GM13977 (cell line): Measurements from ENCODE around the gene UBE2N.
"Not testable (repeated sequence)": the region's sequence is repeated elsewhere in the genome, so short reads cannot be mapped to it uniquely, and the experiment has no call there.

Experiments
- DNase-seq: peaks from one replicate; pipeline ENCODE4 v3.0.0; 2012; ENCODE audit warnings: low spot score
- in situ Hi-C: fragments of 300-500 bp; cut with MboI; formaldehyde crosslinking; loops from one replicate; pipeline ENCODE4 v1.12.0; 2022; ENCODE audit warnings: low sequenced_read_pairs, low pct_unique_long_range_greater_than_20kb, mixed read lengths, inconsistent platforms; ENCODE audit not compliant: unreplicated experiment
- TF ChIP-seq, protein P1 (sequence below): IDR thresholded peaks from 2 replicates; pipeline ENCODE4 v1.5.1; 2012; ENCODE audit warnings: mild to moderate bottlenecking, control low read depth; ENCODE audit not compliant: insufficient read depth; ENCODE audit errors: extremely low read depth, missing control alignments

Gene UBE2N

DNA sequence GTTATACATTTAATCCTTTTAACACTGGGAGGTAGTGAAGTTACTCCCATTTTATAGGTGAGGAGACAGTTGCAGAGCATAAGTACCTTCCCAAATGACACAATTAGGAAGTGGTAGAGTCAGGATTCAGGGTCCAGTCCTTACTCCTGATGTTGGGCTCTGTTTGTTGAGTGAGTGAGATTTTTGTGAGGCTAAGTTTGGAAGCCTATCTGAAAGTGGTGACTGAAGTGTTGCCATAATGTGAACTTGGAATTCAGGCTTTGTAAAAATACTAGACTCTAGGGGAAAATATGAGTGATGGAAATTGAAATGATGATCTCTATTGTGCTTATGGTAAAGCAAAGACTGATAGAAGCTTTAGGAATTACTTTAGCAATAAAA lies 61.8 kb downstream of the UBE2N start:
- in situ Hi-C loops, result no loop called here
- TF ChIP-seq, protein P1, sequence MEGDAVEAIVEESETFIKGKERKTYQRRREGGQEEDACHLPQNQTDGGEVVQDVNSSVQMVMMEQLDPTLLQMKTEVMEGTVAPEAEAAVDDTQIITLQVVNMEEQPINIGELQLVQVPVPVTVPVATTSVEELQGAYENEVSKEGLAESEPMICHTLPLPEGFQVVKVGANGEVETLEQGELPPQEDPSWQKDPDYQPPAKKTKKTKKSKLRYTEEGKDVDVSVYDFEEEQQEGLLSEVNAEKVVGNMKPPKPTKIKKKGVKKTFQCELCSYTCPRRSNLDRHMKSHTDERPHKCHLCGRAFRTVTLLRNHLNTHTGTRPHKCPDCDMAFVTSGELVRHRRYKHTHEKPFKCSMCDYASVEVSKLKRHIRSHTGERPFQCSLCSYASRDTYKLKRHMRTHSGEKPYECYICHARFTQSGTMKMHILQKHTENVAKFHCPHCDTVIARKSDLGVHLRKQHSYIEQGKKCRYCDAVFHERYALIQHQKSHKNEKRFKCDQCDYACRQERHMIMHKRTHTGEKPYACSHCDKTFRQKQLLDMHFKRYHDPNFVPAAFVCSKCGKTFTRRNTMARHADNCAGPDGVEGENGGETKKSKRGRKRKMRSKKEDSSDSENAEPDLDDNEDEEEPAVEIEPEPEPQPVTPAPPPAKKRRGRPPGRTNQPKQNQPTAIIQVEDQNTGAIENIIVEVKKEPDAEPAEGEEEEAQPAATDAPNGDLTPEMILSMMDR, result no peak
- DNase-seq, result no peak

DNA sequence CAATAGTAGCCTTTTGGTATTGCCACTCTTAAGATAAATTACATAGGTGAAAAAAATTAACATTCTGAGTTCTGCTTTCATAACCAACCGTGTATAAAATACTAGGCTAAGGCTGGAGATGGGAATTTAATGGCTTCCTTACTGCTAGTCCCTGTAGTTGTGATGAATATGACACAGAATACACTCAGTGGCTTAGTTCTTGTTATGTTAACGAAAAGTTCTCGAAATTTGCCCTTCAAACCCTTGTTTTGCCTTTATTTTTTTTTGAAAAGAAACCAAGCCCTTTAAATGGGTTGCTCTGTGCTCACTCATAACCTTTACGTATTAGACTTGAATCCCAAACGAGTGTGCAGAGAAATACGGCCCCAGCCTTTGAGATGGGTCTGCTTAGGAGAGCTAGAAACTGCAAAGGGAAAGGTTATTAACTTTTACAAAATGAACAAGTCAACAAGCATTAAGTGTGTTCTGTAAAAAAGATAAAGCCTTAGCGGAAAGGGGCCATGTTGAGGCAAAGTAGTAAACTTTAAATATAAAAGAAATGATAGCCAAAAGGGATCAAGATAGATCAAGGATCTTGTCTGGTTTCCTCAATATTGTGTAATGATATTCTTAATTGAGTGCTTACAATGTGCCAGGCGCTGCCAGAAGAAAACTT lies 62.3 kb downstream of the UBE2N start:
- DNase-seq, result no peak
- TF ChIP-seq, protein P1, result no peak
- in situ Hi-C loops, result no loop called here

DNA sequence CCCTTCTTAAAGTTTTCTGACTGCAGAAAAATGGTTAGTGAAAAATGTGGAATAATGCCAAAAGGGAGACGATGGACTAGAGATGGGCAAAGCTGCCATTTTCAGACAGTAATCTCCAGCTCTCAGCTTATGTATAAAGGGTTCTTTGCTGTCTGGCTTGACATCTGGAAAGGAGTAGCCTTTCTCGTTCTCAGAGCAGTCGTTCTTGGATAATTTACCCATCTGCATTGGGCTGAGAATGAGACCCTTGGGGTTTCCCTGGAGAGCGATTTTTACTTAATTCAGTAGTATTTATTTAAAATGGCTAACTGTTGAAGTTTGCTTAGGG lies 62.8 kb downstream of the UBE2N start:
- in situ Hi-C loops, result no loop called here
- DNase-seq, result no peak
- TF ChIP-seq, protein P1, result no peak

DNA sequence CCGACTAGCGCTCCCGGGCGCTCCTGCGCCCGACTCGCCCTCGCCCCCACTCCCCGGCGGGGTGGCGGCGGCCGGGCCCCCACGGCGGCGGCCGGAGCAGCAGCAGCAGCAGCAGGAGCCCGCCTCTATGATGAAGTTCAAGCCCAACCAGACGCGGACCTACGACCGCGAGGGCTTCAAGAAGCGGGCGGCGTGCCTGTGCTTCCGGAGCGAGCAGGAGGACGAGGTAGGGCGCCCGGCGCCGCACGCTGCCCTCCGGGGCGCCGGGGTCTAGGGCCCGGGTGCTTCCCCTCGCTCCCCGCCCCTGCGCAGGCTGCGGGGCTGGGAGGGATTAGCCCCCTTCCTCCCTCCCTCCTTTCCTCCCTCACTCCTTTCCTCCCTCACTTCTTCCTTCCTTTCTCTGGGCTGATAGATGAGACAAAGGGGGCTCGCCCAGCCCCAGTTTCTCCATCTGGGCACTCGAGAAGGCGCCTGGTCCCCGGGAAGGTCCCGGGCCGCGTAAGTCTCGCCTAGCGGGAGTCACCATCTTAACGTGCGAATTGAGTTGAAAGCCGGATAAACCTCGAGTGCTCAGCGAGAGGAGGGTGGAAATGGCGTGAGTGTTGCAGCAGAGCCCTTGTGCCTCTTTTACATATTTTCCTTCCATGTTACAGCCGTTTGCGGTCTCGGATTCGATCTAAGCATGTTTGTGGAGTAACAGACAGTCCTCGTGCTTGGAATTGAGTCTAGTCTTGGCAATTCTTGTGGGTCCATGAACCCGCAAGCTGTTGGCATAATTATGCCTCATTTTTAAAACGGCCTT lies 63.4 kb downstream of the UBE2N start:
- DNase-seq, result peak; percentile 74
- in situ Hi-C loops, result not testable (repeated sequence)

DNA sequence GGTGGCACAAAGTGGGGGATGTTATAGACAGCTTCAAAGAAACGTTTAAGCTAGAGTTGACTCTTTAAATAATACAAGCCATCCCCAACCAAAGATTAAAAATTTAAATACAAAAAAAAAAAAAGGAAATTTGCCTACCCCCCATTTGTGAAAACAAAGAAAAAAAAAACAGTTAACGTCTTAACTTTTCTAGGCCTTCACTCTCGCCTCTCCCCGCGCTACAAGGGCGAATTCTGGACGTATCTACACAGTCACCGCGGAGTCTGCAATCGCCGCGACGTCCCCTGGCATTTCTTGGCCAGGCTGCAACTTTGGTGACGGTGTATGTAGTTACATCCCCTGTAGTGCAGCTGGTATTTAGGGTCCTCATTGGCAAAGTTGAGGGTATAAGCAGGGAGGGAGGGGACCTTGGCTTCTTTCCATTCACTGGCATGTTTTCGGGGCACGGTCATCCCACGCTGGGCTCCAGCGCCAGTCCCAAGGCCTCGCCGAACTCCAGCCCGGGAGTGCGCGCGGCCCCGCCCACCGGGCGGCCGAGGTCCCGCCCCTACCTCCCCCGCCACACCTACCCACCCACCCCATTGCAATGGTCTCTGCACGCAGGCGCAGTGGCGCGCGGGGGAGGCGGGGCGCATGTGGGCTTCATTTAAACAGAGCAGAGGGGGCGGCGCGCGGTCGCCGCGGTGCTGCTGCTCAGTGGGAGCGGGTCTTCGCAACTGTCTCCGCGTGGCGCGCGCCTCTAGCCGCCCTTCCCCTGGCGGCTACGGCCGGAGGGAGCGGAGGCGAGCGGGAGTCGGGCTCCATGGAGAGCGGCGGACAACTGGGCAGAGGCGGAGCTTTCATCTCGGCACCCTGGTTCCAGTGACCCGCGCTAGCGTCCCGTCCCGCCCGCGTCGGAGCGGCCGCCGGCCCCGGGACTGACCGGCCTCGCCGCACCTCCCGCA lies 64.2 kb downstream of the UBE2N start, which contains the start of gene NUDT4:
Gene NUDT4 (plus strand): TSS at position 674 of the 944 bp plus-strand sequence. CDS start 398 bp downstream, outside the sequence.
- TF ChIP-seq, protein P1, result no peak
- in situ Hi-C loops, result no loop called here

DNA sequence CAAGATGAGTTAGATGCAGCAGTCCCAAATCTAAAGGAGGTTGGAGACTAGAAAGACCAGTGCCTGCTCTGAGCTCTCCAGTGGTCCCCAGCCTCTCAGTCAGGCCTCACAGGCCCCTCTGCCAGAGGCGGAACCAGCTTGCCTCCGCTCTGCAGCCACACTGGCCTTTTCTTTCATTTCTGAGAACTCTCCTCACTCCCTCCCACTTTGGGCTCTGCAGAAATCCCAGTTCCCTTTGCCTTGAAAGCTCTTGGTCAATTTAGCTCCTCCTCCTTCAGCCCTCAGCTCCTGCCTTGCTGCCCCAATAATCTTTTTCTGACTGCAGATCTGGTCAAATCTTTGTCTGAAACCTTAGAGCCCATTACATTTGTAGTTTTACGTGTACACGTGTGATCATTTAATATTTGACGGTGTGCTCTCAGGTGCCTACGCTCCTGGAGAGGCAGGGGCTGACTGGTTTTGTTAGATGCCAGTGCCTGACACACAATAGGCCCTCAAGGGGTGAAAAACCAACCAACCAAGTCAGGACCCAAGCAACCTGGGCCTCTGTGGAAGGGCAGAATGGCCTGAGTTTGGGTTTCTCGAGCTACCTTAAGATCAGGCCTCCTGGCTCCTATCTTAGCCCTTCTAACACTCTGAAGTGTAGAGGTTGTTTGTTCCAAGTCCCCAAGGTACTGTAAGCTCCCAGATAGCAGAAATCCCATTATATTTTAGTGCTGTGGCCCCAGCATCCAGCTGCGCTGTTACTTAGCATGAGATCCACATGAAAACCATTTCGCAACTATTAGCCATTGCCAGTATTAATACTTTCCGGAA lies 65.1 kb downstream of the UBE2N start:
- TF ChIP-seq, protein P1, result no peak
- in situ Hi-C loops, result no loop called here
- DNase-seq, result no peak

More for the DNA sequence above, 64.2 kb downstream of the UBE2N start, which contains the start of gene NUDT4:
- peak; percentile 97 for DNase-seq
